ENCODE data around the gene ZMYND19.
"Not testable (repeated sequence)": the region's sequence is repeated elsewhere in the genome, so short reads cannot be mapped to it uniquely, and the experiment has no call there.

The ZMYND19 gene

DNA sequence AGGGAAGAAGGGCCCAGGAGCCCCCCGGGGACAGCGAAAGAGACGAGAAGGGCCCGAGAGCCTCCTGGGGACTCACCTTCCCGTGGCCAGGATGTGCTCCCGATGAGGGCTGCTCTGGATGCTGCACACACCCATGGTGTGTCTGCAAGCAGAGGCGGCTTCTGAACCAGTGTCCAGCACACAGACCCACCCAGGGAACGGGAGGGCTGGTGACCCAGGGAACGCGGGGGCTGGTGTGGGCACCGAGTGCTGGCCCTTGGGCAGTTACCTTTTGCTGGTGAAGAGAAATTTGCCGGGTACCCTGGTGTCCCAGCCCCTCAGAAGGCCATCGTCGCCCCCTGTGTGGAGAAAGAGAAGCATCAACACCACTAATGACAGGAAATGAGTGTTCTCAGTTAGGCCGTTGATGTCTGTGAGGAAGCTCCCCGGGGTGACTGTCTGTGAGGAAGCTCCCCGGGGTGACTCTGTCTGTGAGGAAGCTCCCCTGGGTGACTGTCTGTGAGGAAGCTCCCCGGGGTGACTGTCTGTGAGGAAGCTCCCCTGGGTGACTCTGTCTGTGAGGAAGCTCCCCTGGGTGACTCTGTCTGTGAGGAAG is 25.4 kb downstream of the ZMYND19 start:
- DNase-seq (ENCODE audit: extremely low spot score), result no peak
- POLR2A ChIA-PET, result no interaction called here
- CTCF ChIA-PET, result no interaction called here
- TF ChIP-seq, protein P1, sequence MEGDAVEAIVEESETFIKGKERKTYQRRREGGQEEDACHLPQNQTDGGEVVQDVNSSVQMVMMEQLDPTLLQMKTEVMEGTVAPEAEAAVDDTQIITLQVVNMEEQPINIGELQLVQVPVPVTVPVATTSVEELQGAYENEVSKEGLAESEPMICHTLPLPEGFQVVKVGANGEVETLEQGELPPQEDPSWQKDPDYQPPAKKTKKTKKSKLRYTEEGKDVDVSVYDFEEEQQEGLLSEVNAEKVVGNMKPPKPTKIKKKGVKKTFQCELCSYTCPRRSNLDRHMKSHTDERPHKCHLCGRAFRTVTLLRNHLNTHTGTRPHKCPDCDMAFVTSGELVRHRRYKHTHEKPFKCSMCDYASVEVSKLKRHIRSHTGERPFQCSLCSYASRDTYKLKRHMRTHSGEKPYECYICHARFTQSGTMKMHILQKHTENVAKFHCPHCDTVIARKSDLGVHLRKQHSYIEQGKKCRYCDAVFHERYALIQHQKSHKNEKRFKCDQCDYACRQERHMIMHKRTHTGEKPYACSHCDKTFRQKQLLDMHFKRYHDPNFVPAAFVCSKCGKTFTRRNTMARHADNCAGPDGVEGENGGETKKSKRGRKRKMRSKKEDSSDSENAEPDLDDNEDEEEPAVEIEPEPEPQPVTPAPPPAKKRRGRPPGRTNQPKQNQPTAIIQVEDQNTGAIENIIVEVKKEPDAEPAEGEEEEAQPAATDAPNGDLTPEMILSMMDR (IDR thresholded peaks at IDR 0.05; ENCODE audit: control extremely low read depth, extremely low read depth, low read depth, missing control alignments), result no peak

DNA sequence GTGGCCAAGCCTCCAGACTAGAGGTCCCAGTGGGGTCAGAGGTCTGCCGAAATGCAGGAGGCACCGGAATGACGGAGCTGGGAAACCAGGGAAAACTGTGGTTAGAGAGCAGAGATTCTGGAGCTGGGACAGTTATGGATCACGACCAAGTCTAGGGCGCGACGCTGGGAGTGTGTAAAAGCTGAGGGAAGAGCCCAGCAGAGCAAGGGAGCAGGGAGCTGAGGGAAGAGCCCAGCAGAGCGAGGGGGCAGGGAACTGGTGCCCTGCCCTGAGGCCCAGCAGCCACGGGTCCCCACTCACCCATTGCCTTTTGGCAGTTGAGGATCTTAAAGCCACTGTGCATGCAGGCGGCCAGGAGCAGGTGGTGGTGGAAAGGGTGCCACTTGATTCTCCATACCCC is 26.2 kb downstream of the ZMYND19 start:
- DNase-seq (ENCODE audit: extremely low spot score), result no peak
- TF ChIP-seq, protein P1 (IDR thresholded peaks at IDR 0.05; ENCODE audit: control extremely low read depth, extremely low read depth, low read depth, missing control alignments), result no peak
- CTCF ChIA-PET, result interaction anchor here (1.0 kb wide), 1 partner anchor 12 kb away, joined by 3 read pairs; the partner anchor contains the start of gene MRPL41
- POLR2A ChIA-PET, result interaction anchor here (0.6 kb wide), 1 partner anchor 16 kb away, joined by 4 read pairs; no protein-coding TSS in a partner anchor

DNA sequence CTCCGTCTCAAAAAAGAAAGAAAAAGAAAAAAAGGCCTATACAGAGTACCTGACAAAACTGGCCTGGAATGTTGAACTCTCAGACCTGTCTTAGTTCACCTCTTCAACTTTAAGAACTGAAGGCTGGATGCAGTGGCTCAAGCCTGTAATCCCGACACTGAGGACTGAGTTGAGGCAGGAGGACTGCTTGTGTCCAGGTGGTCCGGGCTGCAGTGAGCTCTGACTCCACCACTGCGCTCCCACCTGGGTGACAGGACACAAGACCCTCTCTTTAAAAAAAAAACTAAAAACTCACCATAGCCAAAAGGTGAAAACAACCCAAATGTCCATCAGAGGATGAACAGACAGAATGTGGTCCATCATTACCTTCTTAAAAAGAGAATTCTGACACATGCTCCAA is 32.2 kb downstream of the ZMYND19 start:
- POLR2A ChIA-PET, result no interaction called here
- no peak for DNase-seq (ENCODE audit: extremely low spot score)
- TF ChIP-seq, protein P1 (IDR thresholded peaks at IDR 0.05; ENCODE audit: control extremely low read depth, extremely low read depth, low read depth, missing control alignments), result no peak
- CTCF ChIA-PET, result interaction anchor here (1.0 to 1.9 kb wide), 2 partner anchors 20 to 21 kb away, joined by 4 to 5 read pairs; no protein-coding TSS in a partner anchor

DNA sequence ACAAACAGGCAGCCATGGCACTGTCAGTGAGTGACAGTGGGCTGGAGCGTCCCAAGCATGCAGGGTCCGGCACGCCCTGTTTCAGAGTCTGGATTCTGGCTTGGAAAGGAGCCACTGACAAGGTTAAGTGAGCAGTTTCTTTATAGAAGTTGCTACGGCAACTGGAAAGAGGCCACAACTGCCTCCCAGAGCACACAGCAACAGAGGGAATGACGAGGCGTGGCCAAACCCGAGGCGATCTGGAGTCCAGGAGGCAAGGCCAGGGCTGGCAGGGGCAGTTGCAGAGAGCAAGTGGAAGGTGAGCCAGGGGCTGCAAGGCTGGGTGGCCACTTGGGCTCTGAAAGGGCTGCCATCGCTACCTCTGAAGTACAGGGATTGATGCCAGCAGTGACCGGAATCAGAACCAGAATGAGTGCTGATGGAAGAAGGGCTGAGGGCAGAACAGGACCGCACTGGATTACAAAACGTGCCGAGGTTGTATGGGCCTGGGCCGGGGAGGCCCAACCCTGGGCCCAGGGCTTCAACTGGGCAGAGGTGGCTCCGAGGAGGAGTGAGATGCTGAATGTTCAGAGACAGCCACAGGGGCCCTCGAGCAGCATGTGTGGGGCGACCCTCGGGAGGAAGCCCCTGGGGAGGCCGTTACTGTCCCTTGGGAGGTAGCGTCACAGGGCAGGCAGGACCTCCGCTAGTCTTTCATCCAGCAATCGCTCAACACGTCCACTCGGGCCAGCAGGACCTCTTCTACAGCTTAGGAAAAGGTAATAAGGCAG is 34.1 kb downstream of the ZMYND19 start:
- ChIA-PET CTCF (no interaction called here), POLR2A (no interaction called here)
- TF ChIP-seq, protein P1 (IDR thresholded peaks at IDR 0.05; ENCODE audit: control extremely low read depth, extremely low read depth, low read depth, missing control alignments), result no peak
- no peak for DNase-seq (ENCODE audit: extremely low spot score)

DNA sequence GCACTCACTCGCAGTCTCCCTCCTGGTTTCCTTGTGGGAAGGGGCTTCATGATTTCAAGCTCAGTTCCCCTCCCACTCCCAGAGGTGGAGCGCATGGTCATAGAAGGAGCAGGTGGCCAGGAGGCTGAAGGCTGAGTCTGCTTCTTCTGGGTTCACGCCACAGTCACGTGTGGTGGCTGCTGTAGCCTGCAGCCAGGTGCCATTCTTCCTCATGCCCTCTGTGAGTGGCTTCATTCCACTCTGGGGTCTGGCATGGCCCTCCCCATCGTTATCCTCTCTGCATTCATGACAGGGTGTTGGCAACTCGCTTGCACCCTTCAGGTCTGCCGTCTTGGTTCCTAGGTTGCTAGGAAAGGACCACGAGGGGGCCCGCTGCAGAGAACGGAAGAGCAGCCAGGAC is 35.1 kb downstream of the ZMYND19 start:
- ChIA-PET CTCF (no interaction called here), POLR2A (no interaction called here)

DNA sequence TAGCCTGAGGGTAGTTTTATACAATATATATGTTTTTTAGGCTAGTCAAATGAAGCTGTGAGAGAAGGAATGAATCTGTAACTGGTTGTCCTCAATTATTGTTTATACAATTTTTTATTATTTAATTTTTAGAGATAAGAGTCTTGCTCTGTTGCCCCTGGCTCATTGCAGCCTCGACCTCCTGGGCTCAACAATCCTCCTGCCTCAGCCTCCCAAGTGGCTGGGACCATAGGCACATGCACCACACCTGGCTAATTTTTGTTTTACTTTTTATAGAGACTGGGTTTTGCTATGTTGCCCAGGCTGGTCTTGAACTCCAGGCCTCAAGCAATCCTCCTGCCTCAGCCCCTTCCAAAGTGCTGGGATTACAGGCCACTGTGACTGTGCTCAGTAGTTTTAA is 36.0 kb downstream of the ZMYND19 start:
- ChIA-PET CTCF (no interaction called here), POLR2A (no interaction called here)
- no peak for DNase-seq (ENCODE audit: extremely low spot score)
- TF ChIP-seq, protein P1 (IDR thresholded peaks at IDR 0.05; ENCODE audit: control extremely low read depth, extremely low read depth, low read depth, missing control alignments), result no peak

More for the DNA sequence above, 35.1 kb downstream of the ZMYND19 start:
- TF ChIP-seq, protein P1 (IDR thresholded peaks at IDR 0.05; ENCODE audit: control extremely low read depth, extremely low read depth, low read depth, missing control alignments), result no peak
- DNase-seq (ENCODE audit: extremely low spot score), result no peak

DNA sequence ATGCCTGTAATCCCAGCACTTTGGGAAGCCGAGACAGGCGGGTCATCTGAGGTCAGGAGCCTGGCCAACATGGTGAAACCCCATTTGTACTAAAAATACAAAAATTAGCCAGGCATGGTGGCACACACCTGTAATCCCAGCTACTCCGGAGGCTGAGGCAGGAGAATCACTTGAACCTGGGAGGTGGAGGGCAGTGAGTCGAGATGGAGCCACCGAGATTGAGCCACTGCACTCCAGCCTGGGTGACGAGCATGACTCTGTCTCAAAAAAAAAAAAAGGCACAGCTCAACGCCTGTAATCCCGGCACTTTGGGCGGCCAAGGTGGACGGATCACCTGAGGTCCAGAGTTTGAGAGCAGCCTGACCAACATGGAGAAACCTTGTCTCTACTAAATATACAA is 36.7 kb downstream of the ZMYND19 start:
- CTCF ChIA-PET; POLR2A ChIA-PET; DNase-seq (ENCODE audit: extremely low spot score): not testable (repeated sequence)

Data from GM10248 (cell line).